Measurements from ENCODE around the gene RUNDC3A.

DNA sequence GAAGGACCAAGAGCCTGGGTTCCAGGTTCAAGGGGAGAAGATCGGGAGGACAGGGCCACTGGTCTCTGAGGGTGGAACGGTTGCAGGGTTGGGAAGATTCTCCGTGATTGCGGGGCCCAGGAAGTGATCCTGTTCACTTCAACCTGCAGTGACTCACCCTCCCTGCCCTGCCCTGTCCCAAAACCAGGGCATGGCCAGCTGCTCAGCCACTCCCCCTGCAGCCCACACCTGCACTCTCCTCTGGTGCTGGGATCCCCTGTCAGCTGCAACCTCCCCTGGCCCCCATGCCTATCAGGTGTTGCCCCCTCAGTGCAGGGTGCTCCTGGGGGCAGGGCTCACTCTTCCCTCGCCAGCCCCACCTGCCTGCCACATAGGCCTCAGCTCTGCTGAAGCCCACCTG is 1.1 kb downstream of the RUNDC3A start:
- TF ChIP-seq, protein P1, sequence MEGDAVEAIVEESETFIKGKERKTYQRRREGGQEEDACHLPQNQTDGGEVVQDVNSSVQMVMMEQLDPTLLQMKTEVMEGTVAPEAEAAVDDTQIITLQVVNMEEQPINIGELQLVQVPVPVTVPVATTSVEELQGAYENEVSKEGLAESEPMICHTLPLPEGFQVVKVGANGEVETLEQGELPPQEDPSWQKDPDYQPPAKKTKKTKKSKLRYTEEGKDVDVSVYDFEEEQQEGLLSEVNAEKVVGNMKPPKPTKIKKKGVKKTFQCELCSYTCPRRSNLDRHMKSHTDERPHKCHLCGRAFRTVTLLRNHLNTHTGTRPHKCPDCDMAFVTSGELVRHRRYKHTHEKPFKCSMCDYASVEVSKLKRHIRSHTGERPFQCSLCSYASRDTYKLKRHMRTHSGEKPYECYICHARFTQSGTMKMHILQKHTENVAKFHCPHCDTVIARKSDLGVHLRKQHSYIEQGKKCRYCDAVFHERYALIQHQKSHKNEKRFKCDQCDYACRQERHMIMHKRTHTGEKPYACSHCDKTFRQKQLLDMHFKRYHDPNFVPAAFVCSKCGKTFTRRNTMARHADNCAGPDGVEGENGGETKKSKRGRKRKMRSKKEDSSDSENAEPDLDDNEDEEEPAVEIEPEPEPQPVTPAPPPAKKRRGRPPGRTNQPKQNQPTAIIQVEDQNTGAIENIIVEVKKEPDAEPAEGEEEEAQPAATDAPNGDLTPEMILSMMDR (IDR thresholded peaks at IDR 0.05) = no peak
- TF ChIP-seq, protein P2, sequence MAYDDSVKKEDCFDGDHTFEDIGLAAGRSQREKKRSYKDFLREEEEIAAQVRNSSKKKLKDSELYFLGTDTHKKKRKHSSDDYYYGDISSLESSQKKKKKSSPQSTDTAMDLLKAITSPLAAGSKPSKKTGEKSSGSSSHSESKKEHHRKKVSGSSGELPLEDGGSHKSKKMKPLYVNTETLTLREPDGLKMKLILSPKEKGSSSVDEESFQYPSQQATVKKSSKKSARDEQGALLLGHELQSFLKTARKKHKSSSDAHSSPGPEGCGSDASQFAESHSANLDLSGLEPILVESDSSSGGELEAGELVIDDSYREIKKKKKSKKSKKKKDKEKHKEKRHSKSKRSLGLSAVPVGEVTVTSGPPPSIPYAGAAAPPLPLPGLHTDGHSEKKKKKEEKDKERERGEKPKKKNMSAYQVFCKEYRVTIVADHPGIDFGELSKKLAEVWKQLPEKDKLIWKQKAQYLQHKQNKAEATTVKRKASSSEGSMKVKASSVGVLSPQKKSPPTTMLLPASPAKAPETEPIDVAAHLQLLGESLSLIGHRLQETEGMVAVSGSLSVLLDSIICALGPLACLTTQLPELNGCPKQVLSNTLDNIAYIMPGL (CRISPR knock-in tag; IDR thresholded peaks at IDR 0.05) = no peak
- no peak for TF ChIP-seq ZNF416 (CRISPR knock-in tag; IDR thresholded peaks at IDR 0.05)
- TF ChIP-seq, protein P3, sequence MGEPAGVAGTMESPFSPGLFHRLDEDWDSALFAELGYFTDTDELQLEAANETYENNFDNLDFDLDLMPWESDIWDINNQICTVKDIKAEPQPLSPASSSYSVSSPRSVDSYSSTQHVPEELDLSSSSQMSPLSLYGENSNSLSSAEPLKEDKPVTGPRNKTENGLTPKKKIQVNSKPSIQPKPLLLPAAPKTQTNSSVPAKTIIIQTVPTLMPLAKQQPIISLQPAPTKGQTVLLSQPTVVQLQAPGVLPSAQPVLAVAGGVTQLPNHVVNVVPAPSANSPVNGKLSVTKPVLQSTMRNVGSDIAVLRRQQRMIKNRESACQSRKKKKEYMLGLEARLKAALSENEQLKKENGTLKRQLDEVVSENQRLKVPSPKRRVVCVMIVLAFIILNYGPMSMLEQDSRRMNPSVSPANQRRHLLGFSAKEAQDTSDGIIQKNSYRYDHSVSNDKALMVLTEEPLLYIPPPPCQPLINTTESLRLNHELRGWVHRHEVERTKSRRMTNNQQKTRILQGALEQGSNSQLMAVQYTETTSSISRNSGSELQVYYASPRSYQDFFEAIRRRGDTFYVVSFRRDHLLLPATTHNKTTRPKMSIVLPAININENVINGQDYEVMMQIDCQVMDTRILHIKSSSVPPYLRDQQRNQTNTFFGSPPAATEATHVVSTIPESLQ (CRISPR knock-in tag; IDR thresholded peaks at IDR 0.05) = no peak
- TF ChIP-seq RELA (CRISPR knock-in tag; IDR thresholded peaks at IDR 0.05; ENCODE audit: borderline replicate concordance) = no peak
- no peak for TF ChIP-seq KAT7 (CRISPR knock-in tag; IDR thresholded peaks at IDR 0.05; ENCODE audit: borderline replicate concordance)

All from WTC11 (cell line).